ENCODE results near the gene ZNF655.

ZNF655 gene

DNA sequence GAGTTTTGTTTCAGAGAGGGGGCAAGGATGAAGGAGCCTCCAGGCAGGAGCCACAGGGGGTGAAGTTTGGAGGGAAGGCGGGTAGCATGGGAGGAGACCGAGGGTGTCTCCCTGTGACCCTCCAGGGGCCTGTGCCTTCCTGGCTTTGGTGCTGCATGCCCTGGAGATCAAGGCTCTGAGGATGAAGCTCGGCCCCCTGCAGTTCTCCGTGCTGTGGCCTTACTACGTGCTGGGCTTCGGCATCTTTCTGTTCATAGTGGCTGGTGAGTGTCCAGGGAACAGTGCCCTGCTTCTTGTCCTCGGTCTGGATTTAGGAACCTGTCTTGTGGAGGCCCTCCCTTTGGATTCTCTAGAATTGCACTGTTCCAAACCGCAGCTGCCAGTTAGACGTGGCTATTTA lies 49.1 kb downstream of the ZNF655 start:
- DNase-seq, result no peak

DNA sequence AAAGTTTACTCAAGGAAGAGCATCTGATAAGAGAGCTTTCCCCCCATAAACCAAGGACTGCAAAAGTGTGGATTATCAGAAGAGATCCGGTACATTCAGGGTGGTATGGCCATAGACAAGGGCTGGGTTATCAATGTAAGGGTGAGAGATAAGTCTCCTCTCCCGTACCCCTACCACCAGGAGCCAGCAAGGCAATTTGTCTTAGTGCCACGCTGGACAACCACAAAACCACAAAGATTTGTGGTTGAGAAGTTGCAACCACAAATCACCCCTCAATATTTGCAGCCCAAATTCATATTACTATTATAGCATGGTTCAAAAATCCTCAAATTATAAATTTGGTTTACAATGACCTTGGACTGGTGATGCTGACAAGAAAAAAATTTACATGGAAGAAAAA lies 56.1 kb downstream of the ZNF655 start:
- DNase-seq, result no peak

DNA sequence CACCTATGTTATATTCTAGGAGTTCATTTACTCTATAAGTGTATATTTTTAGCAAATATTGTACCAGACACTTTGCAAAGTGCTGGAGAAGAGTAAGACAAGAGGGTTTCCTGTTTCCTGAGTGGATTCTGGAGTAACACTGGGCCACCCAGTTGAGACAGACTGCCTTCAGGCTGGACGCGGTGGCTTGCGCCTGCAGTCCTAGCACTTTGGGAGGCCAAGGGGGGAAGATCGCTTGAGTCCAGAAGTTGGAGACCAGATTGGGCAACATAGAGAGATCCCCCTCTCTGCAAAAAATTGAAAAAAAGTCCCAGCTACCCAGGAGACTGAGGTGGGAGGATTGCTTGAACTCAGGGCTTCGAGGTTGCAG lies 57.5 kb downstream of the ZNF655 start:
- no peak for DNase-seq

DNA sequence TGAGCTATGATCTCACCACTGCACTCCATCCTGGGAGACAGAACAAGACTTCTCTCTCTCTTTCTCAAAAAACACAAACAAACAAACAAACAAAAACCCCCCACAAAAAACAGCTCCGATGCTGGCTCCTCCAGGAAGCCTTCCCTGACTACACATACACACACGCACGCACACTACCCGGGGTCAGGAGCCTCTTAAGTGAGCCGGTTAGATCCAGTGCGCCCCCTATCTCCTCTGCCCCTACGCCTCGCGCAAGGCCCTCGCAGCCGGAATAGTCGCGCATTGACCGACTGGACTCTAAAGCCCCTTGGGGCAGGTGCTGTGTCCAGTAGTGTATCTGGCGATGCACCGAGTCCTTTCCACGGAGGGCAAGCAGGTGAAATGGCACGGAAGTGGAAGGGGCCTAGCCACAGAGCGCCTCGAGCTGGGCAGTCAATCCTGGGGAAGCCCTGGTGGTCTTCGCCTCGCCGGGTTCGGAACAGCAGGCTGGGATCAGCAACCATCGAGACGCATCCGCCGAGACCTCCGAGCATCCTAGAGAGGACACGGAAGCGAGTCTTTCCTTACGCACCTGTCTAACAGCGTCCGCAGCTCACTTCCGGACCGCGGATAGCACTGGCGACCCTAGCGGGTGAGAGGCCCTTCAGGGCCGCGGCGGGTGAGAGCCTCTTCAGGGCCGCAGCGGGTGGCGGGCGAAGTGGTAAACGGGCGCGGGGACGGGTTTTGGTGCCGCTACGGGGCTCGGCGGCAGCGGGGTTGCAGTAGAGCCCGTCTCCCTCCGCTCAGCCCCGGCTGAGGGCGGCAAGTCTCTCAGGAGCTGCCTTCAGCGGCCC lies 58.1 kb downstream of the ZNF655 start, which contains the start of gene ZSCAN25:
Gene ZSCAN25 (plus strand): TSS at position 588 of the 833 bp plus-strand sequence. CDS start 2,661 bp downstream, outside the sequence.
- DNase-seq, result peak; percentile 84

DNA sequence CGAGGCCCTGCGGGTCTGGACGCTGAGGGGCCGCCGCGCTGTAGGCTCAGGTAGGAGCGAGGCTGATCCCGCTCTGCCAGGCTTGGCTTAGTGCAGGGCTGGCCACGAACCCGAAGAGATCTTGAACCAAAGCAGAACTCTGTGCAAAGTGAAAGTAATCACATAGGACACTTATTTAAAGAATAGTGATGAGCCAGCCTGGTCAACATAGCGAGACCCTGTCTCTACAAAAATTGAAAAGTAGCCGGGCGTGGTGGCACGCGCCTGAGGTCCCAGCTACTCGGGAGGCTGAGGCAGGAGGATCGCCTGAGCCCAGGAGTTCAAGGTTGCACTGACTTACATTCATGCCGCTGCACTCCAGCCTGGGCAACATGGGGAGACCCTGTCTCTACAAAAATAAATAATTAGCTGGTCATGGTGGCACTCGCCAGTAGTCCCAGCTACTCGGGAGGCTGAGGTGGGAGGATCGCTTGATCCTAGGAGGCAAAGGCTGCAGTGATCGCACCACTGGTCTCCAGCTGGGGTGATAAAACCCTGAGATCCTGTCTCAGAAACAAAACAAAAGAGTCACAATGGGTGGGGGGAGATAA lies 58.8 kb downstream of the ZNF655 start:
- DNase-seq, result no peak

DNA sequence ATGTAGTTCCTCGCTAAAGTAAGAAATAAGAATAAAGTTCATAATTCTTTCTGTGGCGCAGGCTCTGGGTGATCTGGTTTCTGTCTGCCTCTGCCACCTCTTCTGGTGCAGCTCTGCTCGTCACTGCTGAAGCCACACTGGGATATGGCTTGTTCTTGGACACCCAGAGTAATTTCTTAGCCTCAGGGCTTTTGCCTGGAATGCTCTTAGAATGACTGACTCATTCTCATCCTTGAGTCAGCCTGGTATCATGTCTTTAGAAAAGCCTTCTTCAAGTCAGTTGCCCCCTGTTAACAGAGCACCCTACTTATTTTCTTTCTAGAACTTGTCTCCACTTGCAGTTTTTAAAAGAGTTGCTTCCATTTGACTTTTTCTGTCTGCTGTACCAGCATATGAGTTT lies 60.3 kb downstream of the ZNF655 start:
- no peak for DNase-seq

DNA sequence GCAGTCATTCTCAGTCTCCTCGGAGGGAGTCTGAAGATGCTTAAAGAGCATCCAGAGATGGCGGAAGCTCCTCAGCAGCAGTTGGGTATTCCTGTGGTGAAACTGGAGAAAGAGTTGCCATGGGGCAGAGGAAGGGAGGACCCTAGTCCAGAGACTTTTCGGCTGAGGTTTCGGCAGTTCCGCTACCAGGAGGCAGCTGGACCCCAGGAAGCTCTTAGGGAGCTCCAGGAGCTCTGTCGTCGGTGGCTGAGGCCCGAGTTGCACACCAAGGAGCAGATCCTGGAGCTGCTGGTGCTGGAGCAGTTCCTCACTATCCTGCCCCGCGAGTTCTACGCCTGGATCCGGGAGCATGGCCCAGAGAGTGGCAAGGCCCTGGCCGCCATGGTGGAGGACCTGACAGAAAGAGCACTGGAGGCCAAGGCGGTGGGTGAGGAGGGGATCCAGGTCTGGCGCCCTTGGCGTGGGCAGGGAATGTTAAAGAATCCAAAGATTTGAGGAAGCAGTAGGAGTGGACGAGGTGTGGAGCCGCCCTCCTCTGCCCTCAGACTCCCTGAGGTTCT lies 61.2 kb downstream of the ZNF655 start:
- no peak for DNase-seq

DNA sequence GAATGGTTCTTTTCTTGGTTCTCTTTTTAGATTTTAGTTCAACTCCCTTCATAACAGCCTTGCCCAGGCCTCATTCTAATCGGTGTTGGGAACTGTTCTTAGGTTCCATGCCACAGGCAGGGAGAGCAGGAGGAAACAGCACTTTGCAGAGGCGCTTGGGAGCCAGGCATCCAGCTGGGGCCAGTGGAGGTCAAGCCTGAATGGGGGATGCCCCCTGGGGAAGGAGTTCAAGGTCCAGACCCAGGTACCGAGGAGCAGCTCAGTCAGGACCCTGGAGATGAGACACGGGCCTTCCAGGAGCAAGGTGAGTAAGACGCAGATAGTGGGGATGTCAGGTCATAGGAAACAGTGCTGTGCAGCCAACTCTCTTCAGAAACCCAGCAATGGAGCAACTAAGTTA lies 62.8 kb downstream of the ZNF655 start:
- no peak for DNase-seq

DNA sequence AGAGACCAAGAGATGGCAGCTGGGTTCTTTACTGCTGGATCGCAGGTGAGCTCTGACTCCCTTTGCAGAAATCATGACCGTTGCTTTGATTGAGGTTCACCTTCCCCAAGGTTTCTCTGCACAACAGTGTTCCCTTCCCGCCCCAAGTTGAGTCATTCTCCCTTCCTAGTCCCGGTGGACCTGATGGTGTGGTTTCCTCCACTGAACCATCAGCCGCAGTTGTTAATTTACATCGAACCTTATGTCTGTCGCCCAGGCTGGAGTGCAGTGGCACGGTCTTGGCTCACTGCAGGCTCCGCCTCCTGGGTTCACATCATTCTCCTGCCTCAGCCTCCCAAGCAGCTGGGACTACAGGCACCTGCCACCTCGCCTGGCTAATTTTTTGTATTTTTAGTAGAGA lies 64.2 kb downstream of the ZNF655 start:
- no peak for DNase-seq

DNA sequence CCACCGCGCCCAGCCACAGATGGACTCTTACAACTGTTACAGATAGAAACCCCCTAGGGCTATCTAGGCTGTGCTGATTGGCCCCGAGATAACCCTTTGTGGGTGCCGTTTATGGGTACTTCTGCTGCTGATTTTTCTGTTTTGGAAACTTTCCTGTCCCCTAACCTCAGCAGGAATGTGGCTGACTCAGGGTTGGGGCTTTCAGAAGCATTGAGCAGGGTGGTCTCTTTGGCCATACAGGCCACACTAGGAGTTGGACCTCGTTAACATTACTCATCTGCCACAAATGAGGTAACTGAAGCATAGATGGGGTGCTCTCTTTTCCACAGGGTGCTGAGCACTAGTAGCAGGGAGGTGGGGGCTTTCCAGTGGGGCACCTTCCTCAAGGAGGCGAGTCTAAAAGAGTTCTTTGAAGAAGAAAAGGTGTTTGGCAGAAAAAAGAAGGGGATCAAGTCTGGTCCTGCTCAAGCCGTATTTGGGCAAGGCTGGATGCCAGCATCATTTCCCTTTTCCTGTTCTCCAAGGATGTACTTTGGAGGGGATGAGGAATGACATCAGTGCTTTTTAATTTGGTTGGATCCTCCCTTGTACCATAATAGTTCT lies 64.8 kb downstream of the ZNF655 start:
- no peak for DNase-seq

DNA sequence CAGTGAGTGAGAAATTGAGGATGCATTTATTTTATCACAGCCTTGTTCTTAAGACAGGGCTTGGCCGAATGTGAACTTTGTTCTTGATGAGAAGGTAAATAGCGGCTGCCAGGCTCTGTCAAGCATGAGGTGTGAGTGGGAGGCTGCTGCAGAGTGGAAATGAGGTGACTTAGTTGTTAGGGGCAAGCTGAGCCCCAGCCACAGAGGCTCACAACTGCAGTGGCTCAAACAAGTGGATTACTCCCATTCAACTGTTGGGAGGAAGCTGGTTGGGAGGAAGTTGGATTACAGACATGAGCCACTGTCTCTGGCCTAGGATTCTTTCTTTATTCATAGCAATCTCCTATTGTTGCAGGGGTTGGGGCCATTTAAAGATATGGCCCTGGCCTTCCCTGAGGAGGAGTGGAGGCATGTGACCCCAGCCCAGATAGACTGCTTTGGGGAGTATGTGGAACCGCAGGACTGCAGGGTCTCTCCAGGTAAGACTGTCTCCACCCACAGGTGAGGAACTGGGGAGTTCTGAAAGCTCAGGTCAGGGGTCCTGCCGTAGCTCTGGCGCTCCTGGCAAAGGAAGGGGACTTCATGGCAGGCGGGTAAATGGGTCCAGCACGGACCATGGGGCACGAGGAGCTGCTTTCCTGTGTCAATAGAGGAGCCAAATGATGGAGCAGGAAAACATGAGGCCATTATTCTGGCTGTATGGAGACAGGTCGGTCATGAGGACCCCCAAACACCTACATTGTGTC lies 65.4 kb downstream of the ZNF655 start:
- DNase-seq, result peak; percentile 24

DNA sequence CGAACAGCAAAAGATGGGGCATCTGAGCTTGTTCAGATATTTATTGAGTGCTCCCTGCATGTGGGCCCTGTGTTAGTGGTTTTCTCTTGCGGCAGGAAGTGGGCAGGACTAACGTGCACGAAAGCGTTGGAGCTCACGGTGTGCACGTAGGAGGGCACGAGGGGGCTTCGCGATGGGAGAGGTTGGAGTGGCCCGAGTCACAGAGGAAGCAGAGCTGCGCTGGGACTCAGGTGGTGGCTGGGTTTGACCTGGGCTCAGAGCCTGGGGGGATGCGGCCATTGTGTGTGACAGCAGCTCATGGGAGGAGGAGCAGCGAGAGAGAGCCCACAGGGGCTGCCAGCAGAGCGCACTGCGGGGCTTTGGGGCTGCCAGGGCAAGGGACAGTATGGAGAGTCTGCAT lies 66.0 kb downstream of the ZNF655 start:
- DNase-seq, result peak; percentile 54

DNA sequence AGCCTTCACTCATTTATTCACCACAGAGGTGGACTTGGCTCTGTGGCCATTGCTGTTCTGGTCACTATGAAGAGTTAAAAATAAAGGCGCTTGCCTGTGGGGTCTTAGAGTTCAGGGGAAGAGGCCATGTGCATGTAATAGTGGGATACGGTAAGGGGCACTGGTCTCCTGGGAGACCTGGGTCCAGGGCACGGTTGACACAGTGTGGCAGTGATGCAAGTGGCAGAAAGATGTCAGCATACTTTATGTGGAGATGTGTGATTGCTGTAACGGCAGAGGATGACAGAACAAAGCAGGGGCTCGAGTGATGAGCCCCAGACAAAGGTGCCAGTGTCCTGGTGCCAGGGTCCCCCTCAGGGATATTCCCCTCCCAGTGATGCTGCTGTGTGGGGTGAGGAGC lies 66.9 kb downstream of the ZNF655 start:
- no peak for DNase-seq

DNA sequence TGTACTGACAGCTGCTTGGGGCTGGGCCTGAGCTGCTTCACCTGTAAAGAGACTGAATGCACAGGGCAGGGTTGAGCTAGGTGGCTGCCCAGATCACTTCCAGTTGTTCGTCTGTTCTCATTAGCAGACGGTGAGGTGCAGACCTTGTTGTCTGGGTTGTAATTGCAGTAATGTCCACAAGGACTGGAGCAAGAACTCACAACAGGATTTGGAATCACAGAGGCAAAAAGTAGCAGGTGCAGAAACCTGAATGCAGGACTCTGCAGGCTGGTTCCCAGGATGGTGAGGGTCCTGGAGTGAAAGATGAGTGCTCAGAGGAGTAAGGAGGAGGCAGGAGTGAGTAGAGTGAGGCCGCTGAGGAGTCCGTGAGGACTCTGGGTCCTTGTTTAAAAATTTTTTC lies 67.5 kb downstream of the ZNF655 start:
- DNase-seq, result no peak
